Measurements from ENCODE around the gene IGFN1.

Gene IGFN1

GRCh38 chr1:201266774-201267173 is 76.2 kb downstream of the IGFN1 start:
- no peak for DNase-seq (ENCODE audit: low spot score)

DNA sequence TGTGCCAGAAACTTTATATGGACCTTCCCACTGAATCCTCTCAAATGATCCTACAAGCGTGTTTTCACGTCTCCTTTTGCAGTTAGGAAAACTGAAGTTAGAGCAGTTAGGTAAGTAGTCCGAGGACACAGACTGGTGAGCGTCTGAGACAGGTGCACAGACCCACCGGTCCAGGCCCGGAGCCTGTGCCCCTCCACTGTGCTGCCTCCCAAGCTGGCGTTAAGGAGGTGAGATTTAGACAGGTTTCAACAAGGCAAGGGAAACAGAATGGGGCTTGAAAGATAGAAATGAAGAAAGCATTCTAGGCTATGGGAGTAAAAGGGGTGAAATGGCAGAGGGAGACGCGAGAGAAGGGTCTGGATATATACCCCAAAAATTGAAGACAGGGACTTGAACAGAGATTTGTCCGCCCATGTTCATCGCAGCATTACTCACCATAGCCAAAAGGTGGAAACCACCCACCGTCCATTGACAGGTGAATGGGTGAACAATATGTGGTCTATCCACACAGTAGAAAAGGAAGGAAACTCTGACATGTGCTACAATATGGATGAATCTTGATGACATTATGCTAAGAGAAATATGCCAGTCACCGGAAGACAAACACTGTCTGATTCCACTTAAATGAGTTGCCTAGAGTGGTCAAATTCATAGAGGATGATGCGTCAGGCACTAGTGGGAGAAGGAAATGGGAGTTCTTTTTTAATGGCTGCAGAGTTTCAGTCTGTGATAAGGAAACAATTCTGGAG is 77.0 kb downstream of the IGFN1 start:
- no peak for DNase-seq (ENCODE audit: low spot score)

- no peak for DNase-seq (ENCODE audit: low spot score)
Measured at GRCh38 chr1:201268604-201269151, 78.1 kb downstream of the IGFN1 start.

- no peak for DNase-seq (ENCODE audit: low spot score)
Measured at GRCh38 chr1:201269281-201269680, 78.7 kb downstream of the IGFN1 start.

GRCh38 chr1:201269900-201270410 is 79.3 kb downstream of the IGFN1 start:
- DNase-seq (ENCODE audit: low spot score): no peak

DNA sequence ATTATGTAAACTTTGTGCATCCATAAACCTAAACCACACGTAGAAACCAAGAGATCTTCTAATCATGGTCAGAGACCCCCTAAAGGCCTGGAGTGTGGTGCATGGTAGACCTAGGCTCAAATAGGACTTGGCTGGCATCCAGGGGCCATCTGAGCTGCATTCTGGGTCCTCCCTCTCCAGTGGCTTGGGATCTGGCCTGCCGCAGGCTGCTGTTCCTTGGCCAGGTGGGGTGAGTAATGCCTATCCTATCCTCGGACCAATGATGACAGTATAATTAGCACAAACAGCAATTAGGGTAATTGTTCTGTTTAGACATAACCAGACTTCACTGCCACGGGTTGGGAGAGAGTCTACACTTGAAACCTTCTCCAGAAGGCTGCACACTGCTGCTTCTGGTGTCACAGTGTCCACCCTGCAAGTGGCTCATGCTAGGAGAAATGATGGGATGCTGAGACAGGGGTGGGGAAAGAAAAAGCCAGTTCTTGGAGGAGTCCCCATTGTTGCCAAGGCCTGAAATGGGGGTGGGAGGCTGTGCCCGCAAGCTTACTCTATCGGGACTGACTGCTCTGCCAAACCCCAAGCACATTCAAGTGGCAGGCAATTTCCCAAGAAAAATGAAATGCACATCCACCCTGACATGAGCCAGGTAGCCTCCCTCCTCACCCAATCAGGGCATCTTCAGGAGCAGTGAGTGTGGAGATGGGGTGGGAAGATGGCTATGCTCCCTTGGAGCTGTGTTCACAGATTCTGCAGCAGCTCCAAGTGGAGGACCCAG is 80.2 kb downstream of the IGFN1 start:
- no peak for DNase-seq (ENCODE audit: low spot score)

- no peak for DNase-seq (ENCODE audit: low spot score)
Measured at GRCh38 chr1:201272799-201273198, 82.2 kb downstream of the IGFN1 start.

DNA sequence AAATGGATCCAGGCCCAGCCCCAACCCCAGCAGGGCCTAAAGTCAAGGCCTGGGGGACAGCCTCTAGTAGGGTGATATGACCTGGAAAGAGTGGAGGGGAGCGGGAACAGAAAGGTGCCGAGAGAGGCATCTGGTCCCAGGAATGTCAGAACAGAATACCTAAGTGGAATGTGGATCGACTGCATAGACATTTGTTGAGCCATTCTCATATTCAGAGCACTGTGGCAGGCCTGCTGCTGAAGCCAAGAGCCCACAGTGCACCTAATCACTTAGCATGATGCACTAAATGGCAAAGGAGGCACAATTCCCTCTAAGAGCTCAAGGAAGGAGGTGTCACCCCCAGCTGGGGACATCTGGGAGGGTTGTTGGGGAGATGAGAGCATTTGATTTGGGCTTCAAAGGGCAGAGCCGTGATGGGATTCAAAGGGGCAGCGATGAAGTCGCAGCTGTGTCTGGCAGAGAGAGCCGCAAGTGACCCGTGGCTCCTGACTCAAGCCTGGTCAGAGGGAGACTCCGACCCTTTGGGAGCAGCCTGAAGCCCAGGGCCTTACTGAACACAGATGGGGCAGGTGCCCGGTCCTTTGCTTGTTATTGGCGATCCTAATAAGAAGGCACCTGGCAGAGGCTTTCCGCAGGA is 84.1 kb downstream of the IGFN1 start:
- DNase-seq (ENCODE audit: low spot score): no peak

- no peak for DNase-seq (ENCODE audit: low spot score)
Measured at GRCh38 chr1:201275253-201275666, 84.6 kb downstream of the IGFN1 start.

DNA sequence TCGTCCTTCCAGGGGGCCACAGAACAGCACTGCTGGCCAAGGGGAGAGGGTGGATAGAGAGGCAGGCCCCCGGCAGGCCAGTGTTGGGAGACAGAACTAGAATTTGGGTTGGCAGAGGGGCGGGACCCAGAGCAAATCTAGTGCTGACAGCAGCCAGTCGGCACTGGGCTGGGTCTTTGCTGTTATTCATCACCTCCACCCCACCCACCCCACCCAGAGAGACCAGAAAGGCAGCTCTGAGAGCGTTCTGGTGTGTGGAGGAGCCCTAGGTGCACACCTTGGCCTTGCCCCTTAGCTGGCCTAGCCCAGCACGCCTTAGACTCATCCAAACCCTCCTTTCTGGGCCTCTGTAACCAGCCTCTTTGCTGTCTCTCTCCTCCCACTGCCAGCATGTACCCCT is 86.3 kb downstream of the IGFN1 start:
- DNase-seq (ENCODE audit: low spot score): no peak

- no peak for DNase-seq (ENCODE audit: low spot score)
Measured at GRCh38 chr1:201277441-201277840, 86.8 kb downstream of the IGFN1 start.
